ENCODE results near the gene DENND4A.
"Not testable (repeated sequence)": the region's sequence is repeated elsewhere in the genome, so short reads cannot be mapped to it uniquely, and the experiment has no call there.

DENND4A gene

GRCh38 chr15:65787260-65787659, 4.8 kb downstream of the DENND4A start:
- DNase-seq: no peak

- no peak for DNase-seq
Observed at GRCh38 chr15:65785151-65785550, 6.9 kb downstream of the DENND4A start.

GRCh38 chr15:65783872-65784271, 8.2 kb downstream of the DENND4A start:
- no peak for DNase-seq

- no peak for DNase-seq
Observed at GRCh38 chr15:65782096-65782495, 10.0 kb downstream of the DENND4A start.

GRCh38 chr15:65778701-65779100, 13.4 kb downstream of the DENND4A start:
- not testable (repeated sequence) for DNase-seq

- DNase-seq: no peak
Observed at GRCh38 chr15:65778269-65778668, 13.8 kb downstream of the DENND4A start.

GRCh38 chr15:65777843-65778242, 14.2 kb downstream of the DENND4A start:
- no peak for DNase-seq

GRCh38 chr15:65777053-65777452, 15.0 kb downstream of the DENND4A start:
- no peak for DNase-seq

- no peak for DNase-seq
Observed at GRCh38 chr15:65773386-65774111, 18.5 kb downstream of the DENND4A start.

GRCh38 chr15:65772930-65773329, 19.2 kb downstream of the DENND4A start:
- no peak for DNase-seq

GRCh38 chr15:65771870-65772269, 20.2 kb downstream of the DENND4A start:
- DNase-seq: no peak

GRCh38 chr15:65769482-65769881, 22.6 kb downstream of the DENND4A start:
- DNase-seq: no peak

GRCh38 chr15:65767895-65768294, 24.2 kb downstream of the DENND4A start:
- no peak for DNase-seq

GRCh38 chr15:65767264-65767595, 24.9 kb downstream of the DENND4A start:
- DNase-seq: no peak

GRCh38 chr15:65766422-65767263, 25.4 kb downstream of the DENND4A start:
- DNase-seq: no peak

GRCh38 chr15:65765106-65765505, 27.0 kb downstream of the DENND4A start:
- DNase-seq: no peak

GRCh38 chr15:65762914-65763787, 28.9 kb downstream of the DENND4A start:
- no peak for DNase-seq

GRCh38 chr15:65762399-65762798, 29.7 kb downstream of the DENND4A start:
- no peak for DNase-seq

GRCh38 chr15:65761210-65761926, 30.7 kb downstream of the DENND4A start:
- DNase-seq: no peak

GRCh38 chr15:65759441-65759840, 32.7 kb downstream of the DENND4A start:
- no peak for DNase-seq

GRCh38 chr15:65758242-65758641, 33.9 kb downstream of the DENND4A start:
- no peak for DNase-seq

GRCh38 chr15:65757256-65757655, 34.8 kb downstream of the DENND4A start:
- no peak for DNase-seq
